Adrenal gland (tissue), 5 donors: ENCODE results near the gene COL10A1.

Experiments
- CTCF ChIP-seq, 6 experiments: fragments of 450-650 bp in 4 of 6; fragments of 200-600 bp in 2 of 6; sonication (generic) in 1 of 6; IDR thresholded peaks; 1 replicate in 5 of 6; 2 replicates in 1 of 6; pipeline versions ENCODE4 v1.5.1 to v1.8.0; 2016 to 2021; ENCODE audit warnings: antibody characterized with exemption in 6 of 6, mild to moderate bottlenecking in 2 of 6, moderate library complexity in 1 of 6
- POLR2A ChIP-seq, 2 donors: fragments of 450-650 bp; IDR thresholded peaks; one replicate each; pipeline ENCODE4 v1.6.1; 2017; ENCODE audit warnings: antibody characterized with exemption in 2 of 2, mild to moderate bottlenecking in 2 of 2, moderate library complexity in 1 of 2
- donor health status: DM: no; HTN: no; CAD: no.

- TF ChIP-seq POLR2A (IDR thresholded peaks at IDR 0.05) (no peak), CTCF (IDR thresholded peaks at IDR 0.05) (no peak)
These were observed 31.5 kb upstream of the COL10A1 start for GRCh38 chr6:116157391-116157790.
